Caco-2 (cell line): ENCODE results near the gene PEX12. TPM values are rescaled to one million over a fixed set of nuclear protein-coding genes. Genes with fewer than 3 reads are reported as not detected.

ENCODE experiments used
- BruUV-seq: library from RNA; stranded (reverse); fragments of 400-500 nt; replicated peaks from 2 replicates; lab custom pipeline; 2021; lab: Mats Ljungman, UMichigan
- CTCF ChIA-PET: fragments of 300-600 bp; sonication (Branson Sonifier 250); formaldehyde crosslinking; loops from one replicate; lab custom pipeline; 2022; ENCODE audit warnings: antibody characterized with exemption; lab: Charles Lee
- POLR2A ChIA-PET: fragments of 300-600 bp; sonication (Branson Sonifier 250); formaldehyde crosslinking; loops from one replicate; lab custom pipeline; 2022; ENCODE audit warnings: antibody characterized with exemption; lab: Charles Lee
- DNase-seq, 2 experiments: peaks; one replicate each; pipeline versions ENCODE4 v3.0.0 to v3.0.0-alpha.2; 2020 to 2022
- H3K27me3 ChIP-seq: replicated peaks from 2 replicates; pipeline ENCODE4 v1.6.0; 2011; ENCODE audit warnings: low read length; ENCODE audit not compliant: control insufficient read depth, insufficient read depth
- H3K36me3 ChIP-seq: 2 replicates; pipeline ENCODE4 v1.5.1; 2011; ENCODE audit warnings: low read length; ENCODE audit not compliant: control insufficient read depth, insufficient read depth
- H3K4me1 ChIP-seq: fragments of 250-450 bp; sonication (Bioruptor Pico); 2 replicates; pipeline ENCODE4 v1.5.1; 2020; ENCODE audit warnings: mild to moderate bottlenecking
- H3K4me3 ChIP-seq: 2 replicates; pipeline ENCODE4 v1.5.1; 2011; ENCODE audit warnings: low read depth, mild to moderate bottlenecking, control low read depth, low read length
- H3K9me3 ChIP-seq: fragments of 250-450 bp; sonication (Bioruptor Pico); 2 replicates; pipeline ENCODE4 v1.5.1; 2020; ENCODE audit warnings: mild to moderate bottlenecking, moderate library complexity
- H3K27ac Mint-ChIP-seq: one replicate; pipeline ENCODE4 v1.8.0; 2022; ENCODE audit warnings: mixed read lengths; ENCODE audit not compliant: unreplicated experiment
- H3K27me3 Mint-ChIP-seq: one replicate; pipeline ENCODE4 v1.8.0; 2022; ENCODE audit warnings: mixed read lengths; ENCODE audit not compliant: insufficient read depth, unreplicated experiment
- H3K36me3 Mint-ChIP-seq: one replicate; pipeline ENCODE4 v1.8.0; 2022; ENCODE audit warnings: mild to moderate bottlenecking, mixed read lengths; ENCODE audit not compliant: insufficient read depth, unreplicated experiment
- H3K4me1 Mint-ChIP-seq: one replicate; pipeline ENCODE4 v1.8.0; 2022; ENCODE audit warnings: low read depth, mixed read lengths; ENCODE audit not compliant: unreplicated experiment
- H3K4me3 Mint-ChIP-seq: one replicate; pipeline ENCODE4 v1.8.0; 2022; ENCODE audit warnings: mild to moderate bottlenecking, moderate library complexity, mixed read lengths; ENCODE audit not compliant: unreplicated experiment
- H3K9me3 Mint-ChIP-seq: one replicate; pipeline ENCODE4 v1.8.0; 2022; ENCODE audit warnings: mixed read lengths; ENCODE audit not compliant: unreplicated experiment
- CTCF ChIP-seq, 2 experiments: fragments of 200-600 bp in 1 of 2; IDR thresholded peaks; 1 replicate in 1 of 2; 2 replicates in 1 of 2; pipeline versions ENCODE4 v1.5.1 to v1.8.0; 2011 to 2022; ENCODE audit warnings: antibody characterized with exemption in 1 of 2, control low read depth in 1 of 2, inconsistent platforms in 1 of 2, low read depth in 1 of 2, low read length in 1 of 2, mild to moderate bottlenecking in 1 of 2, moderate library complexity in 1 of 2; ENCODE audit not compliant: insufficient read depth in 1 of 2, severe bottlenecking in 1 of 2, unreplicated experiment in 1 of 2
- intact Hi-C: fragments of 100-400 bp; cut with micrococcal nuclease; formaldehyde crosslinking; loops from one replicate; pipeline ENCODE4 v1.10.0; 2022; ENCODE audit not compliant: unreplicated experiment
- total RNA-seq: library from RNA; stranded (reverse); gene quantifications from 2 replicates; pipeline ENCODE4 v1.2.3, GENCODE V29; 2022

Gene PEX12
- total RNA-seq, 1 experiment from 2014 or later, result 4.8 TPM

- H3K4me3 ChIP-seq, result peak overlapping the region; percentile 50
- Mint-ChIP-seq H3K27ac (peak overlapping the region; percentile 100), H3K9me3 (no peaks in the 10 kb centered on the region), H3K27me3 (no peaks in the 10 kb centered on the region), H3K36me3 (peaks cover 13% of the 10 kb centered on the region), H3K4me3 (peak overlapping the region; percentile 100), H3K4me1 (peaks cover 5% of the 10 kb centered on the region)
- H3K9me3 ChIP-seq, result no peaks in the 10 kb centered on the region
- peak in 1 of 2 experiments; percentile 22 for DNase-seq
- BruUV-seq, result TSS peak; percentile 87
- peaks cover 6% of the 10 kb centered on the region for H3K4me1 ChIP-seq
- H3K27me3 ChIP-seq, result no peaks in the 10 kb centered on the region
- intact Hi-C loops, result loop anchor here (1.0 kb wide), 2 partner anchors 9 to 11 kb away; partner anchors contain the start of gene AP2B1
- POLR2A ChIA-PET, result interaction anchor here (0.5 to 3.4 kb wide), 7 partner anchors 10 to 282 kb away, joined by 3 to 51 read pairs (median 5); partner anchors contain the start of gene AP2B1
- CTCF ChIA-PET, result interaction anchor here (0.7 to 1.5 kb wide), 2 partner anchors 9 to 231 kb away, joined by 3 to 6 read pairs; partner anchors contain the start of gene AP2B1
- no peak for TF ChIP-seq CTCF (IDR thresholded peaks at IDR 0.05; ENCODE audit: insufficient read depth in 1 of 2, low read depth in 1 of 2, low read length in 1 of 2, severe bottlenecking in 1 of 2, unreplicated experiment in 1 of 2)
- H3K36me3 ChIP-seq, result no peaks in the 10 kb centered on the region
Observed at GRCh38 chr17:35577830-35578196, 558 bp downstream of the PEX12 start.

DNA sequence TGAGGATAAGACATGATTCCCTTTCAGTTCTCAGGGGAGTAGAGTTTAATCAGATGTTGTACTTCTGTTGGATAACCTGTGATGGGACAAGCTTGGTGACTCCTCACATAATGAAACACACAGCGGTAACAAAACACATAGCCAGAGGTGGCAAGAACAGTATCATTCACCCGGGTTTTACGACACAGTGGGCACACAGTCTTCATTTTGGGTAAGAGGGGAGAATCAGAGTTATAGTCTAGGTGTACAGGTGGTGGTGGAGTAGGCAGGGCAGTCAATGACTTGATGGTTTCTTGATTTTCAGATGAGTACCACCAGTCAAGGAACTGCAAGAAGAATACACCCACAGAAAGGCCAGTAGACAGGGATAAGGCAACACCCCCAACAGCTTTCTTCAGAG lies 2.6 kb downstream of the PEX12 start:
- peaks cover 6% of the 10 kb centered on the region for H3K4me1 ChIP-seq
- no peaks in the 10 kb centered on the region for H3K9me3 ChIP-seq
- H3K4me3 ChIP-seq, result no peak overlapping the region
- ChIA-PET CTCF (interaction anchor here (0.7 kb wide), 1 partner anchor 311 kb away, joined by 7 read pairs; no protein-coding TSS in a partner anchor), POLR2A (no interaction called here)
- no peak overlapping the region for H3K27ac Mint-ChIP-seq
- no peak for DNase-seq
- no peaks in the 10 kb centered on the region for H3K27me3 ChIP-seq
- no TSS peak for BruUV-seq
- no peak for TF ChIP-seq CTCF (IDR thresholded peaks at IDR 0.05; ENCODE audit: insufficient read depth in 1 of 2, low read depth in 1 of 2, low read length in 1 of 2, severe bottlenecking in 1 of 2, unreplicated experiment in 1 of 2)
- H3K36me3 Mint-ChIP-seq, result peaks cover 17% of the 10 kb centered on the region
- no peaks in the 10 kb centered on the region for H3K9me3 Mint-ChIP-seq
- H3K27me3 Mint-ChIP-seq, result no peaks in the 10 kb centered on the region
- intact Hi-C loops, result no loop called here
- peaks cover 6% of the 10 kb centered on the region for H3K4me1 Mint-ChIP-seq
- H3K4me3 Mint-ChIP-seq, result no peak overlapping the region
- no peaks in the 10 kb centered on the region for H3K36me3 ChIP-seq

DNA sequence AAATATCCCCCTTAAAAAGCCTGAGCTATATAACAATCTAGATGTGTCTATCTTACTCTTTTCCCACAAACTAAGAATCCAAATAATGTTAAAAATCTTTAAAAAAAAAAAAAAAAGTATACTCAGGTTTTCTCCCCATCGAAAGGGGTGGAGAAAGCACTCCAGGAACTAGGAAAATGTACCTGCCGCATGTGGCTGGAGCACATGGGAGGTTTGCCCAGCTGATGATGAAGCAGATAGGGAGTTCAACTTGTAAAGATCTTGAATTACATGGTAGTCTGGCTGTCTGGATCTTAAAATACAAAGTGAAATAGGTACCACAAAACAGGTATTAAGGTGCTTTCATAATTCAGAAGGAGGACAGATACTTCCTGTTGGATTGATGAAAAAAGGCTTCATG lies 9.0 kb downstream of the PEX12 start:
- TF ChIP-seq CTCF (IDR thresholded peaks at IDR 0.05; ENCODE audit: insufficient read depth in 1 of 2, low read depth in 1 of 2, low read length in 1 of 2, severe bottlenecking in 1 of 2, unreplicated experiment in 1 of 2), result no peak
- H3K9me3 ChIP-seq, result no peaks in the 10 kb centered on the region
- Mint-ChIP-seq H3K27me3 (no peaks in the 10 kb centered on the region), H3K36me3 (peaks cover 20% of the 10 kb centered on the region), H3K9me3 (no peaks in the 10 kb centered on the region), H3K4me1 (peaks cover 15% of the 10 kb centered on the region), H3K27ac (no peak overlapping the region), H3K4me3 (peak overlapping the region; percentile 58)
- no TSS peak for BruUV-seq
- DNase-seq, result no peak
- CTCF ChIA-PET, result no interaction called here
- H3K36me3 ChIP-seq, result no peaks in the 10 kb centered on the region
- no peaks in the 10 kb centered on the region for H3K27me3 ChIP-seq
- H3K4me1 ChIP-seq, result peaks cover 4% of the 10 kb centered on the region
- intact Hi-C loops, result no loop called here
- POLR2A ChIA-PET, result interaction anchor here (0.7 kb wide), 1 partner anchor 17 kb away, joined by 4 read pairs; no protein-coding TSS in a partner anchor
- peak overlapping the region; percentile 54 for H3K4me3 ChIP-seq
